MCF 10A (cell line): Measurements from ENCODE around the gene BGN. TPM values are rescaled to one million over a fixed set of nuclear protein-coding genes. Genes with fewer than 3 reads are reported as not detected.

Experiments used
- BruUV-seq: library from RNA; stranded (reverse); fragments of 400-500 nt; replicated peaks from 2 replicates; lab custom pipeline; 2021; lab: Mats Ljungman, UMichigan
- CTCF ChIA-PET: fragments of 300-600 bp; sonication (Branson Sonifier 250); formaldehyde crosslinking; extraction: SDS; loops from one replicate; lab custom pipeline; 2021; ENCODE audit warnings: antibody characterized with exemption, inconsistent platforms; lab: Yijun Ruan, JAX
- POLR2A ChIA-PET: fragments of 300-600, 350-650 bp; sonication (Branson Sonifier 250); formaldehyde crosslinking; extraction: SDS; loops from one replicate; lab custom pipeline; 2020; ENCODE audit warnings: antibody characterized with exemption, inconsistent platforms; lab: Yijun Ruan, JAX
- DNase-seq: peaks from one replicate; pipeline ENCODE4 v3.0.0-alpha.2; 2018; ENCODE audit not compliant: unreplicated experiment
- H3K27ac Mint-ChIP-seq: one replicate; pipeline ENCODE4 v1.8.0; 2022; ENCODE audit warnings: mild to moderate bottlenecking, low read depth, mixed read lengths; ENCODE audit not compliant: unreplicated experiment
- H3K27me3 Mint-ChIP-seq: one replicate; pipeline ENCODE4 v1.8.0; 2022; ENCODE audit warnings: mixed read lengths; ENCODE audit not compliant: insufficient read depth, unreplicated experiment
- H3K36me3 Mint-ChIP-seq: one replicate; pipeline ENCODE4 v1.8.0; 2022; ENCODE audit warnings: mild to moderate bottlenecking, moderate library complexity, mixed read lengths; ENCODE audit not compliant: insufficient read depth, unreplicated experiment
- H3K4me1 Mint-ChIP-seq: one replicate; pipeline ENCODE4 v1.8.0; 2022; ENCODE audit warnings: mixed read lengths; ENCODE audit not compliant: insufficient read depth, unreplicated experiment
- H3K4me3 Mint-ChIP-seq: one replicate; pipeline ENCODE4 v1.8.0; 2022; ENCODE audit warnings: mild to moderate bottlenecking, moderate library complexity, mixed read lengths; ENCODE audit not compliant: unreplicated experiment
- H3K9me3 Mint-ChIP-seq: one replicate; pipeline ENCODE4 v1.8.0; 2022; ENCODE audit warnings: mixed read lengths; ENCODE audit not compliant: unreplicated experiment
- intact Hi-C: fragments of 100-400 bp; cut with micrococcal nuclease; formaldehyde crosslinking; loops from 2 replicates; pipeline ENCODE4 v1.14.1; 2022
- total RNA-seq: library from RNA; stranded (reverse); gene quantifications from 2 replicates; pipeline ENCODE4 v1.2.3, GENCODE V29; 2022
- TF ChIP-seq, protein P1 (sequence below): fragments of 200-600 bp; IDR thresholded peaks from one replicate; pipeline ENCODE4 v1.8.0; 2022; ENCODE audit warnings: antibody characterized with exemption, mild to moderate bottlenecking; ENCODE audit not compliant: unreplicated experiment

Gene BGN
- total RNA-seq, 1 experiment from 2014 or later = 1.3 TPM

DNA sequence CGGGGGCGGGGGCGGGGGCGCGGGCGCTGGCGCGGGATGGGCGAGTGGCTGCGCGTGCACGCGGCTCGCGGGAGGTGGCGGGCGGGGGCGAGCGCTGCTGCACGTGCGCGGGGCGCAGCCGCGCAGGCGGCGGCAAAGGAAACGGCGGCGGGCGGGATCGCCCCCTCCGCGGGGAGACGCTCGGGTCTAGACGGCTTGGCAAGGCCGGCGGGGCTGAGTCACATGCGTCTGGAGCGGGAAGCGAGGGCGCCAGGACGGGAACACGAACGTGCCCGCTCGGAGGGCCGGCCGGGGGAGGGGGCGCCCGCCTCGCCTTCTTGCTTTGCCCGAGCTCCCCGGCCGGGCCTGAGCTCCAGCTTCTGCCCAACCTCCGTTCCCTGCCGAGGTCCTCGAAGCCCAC lies 20.1 kb upstream of the BGN start:
- Mint-ChIP-seq H3K36me3 (no peaks in the 10 kb centered on the region), H3K27ac (no peak overlapping the region), H3K4me1 (no peaks in the 10 kb centered on the region), H3K4me3 (no peak overlapping the region), H3K9me3 (no peaks in the 10 kb centered on the region), H3K27me3 (no peaks in the 10 kb centered on the region)
- intact Hi-C loops = no loop called here
- TF ChIP-seq, protein P1, sequence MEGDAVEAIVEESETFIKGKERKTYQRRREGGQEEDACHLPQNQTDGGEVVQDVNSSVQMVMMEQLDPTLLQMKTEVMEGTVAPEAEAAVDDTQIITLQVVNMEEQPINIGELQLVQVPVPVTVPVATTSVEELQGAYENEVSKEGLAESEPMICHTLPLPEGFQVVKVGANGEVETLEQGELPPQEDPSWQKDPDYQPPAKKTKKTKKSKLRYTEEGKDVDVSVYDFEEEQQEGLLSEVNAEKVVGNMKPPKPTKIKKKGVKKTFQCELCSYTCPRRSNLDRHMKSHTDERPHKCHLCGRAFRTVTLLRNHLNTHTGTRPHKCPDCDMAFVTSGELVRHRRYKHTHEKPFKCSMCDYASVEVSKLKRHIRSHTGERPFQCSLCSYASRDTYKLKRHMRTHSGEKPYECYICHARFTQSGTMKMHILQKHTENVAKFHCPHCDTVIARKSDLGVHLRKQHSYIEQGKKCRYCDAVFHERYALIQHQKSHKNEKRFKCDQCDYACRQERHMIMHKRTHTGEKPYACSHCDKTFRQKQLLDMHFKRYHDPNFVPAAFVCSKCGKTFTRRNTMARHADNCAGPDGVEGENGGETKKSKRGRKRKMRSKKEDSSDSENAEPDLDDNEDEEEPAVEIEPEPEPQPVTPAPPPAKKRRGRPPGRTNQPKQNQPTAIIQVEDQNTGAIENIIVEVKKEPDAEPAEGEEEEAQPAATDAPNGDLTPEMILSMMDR = no peak
- peak; percentile 30 for DNase-seq
- POLR2A ChIA-PET = no interaction called here
- no TSS peak for BruUV-seq
- CTCF ChIA-PET = no interaction called here

DNA sequence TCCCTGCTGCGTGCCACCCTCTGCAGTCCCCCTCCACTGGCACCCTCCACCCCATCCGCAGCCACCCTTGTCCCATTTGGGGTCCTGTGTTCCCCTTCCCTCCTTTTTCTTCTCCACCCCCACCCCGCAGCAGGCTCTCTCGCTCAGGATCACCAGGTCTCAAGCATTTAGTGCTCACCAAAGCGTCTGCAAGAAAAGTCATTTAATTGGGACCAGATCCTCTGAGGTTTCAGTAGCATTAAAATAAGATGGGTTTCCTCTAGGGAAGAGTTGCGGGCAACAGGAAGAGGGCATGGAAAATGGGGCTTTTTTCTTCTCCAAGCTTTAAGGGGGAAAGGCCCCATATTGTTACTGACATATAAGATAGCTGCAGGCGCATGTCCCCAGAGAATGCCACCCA lies 19.5 kb upstream of the BGN start:
- BruUV-seq = no TSS peak
- H3K27ac Mint-ChIP-seq = no peak overlapping the region
- no peak overlapping the region for H3K4me3 Mint-ChIP-seq

DNA sequence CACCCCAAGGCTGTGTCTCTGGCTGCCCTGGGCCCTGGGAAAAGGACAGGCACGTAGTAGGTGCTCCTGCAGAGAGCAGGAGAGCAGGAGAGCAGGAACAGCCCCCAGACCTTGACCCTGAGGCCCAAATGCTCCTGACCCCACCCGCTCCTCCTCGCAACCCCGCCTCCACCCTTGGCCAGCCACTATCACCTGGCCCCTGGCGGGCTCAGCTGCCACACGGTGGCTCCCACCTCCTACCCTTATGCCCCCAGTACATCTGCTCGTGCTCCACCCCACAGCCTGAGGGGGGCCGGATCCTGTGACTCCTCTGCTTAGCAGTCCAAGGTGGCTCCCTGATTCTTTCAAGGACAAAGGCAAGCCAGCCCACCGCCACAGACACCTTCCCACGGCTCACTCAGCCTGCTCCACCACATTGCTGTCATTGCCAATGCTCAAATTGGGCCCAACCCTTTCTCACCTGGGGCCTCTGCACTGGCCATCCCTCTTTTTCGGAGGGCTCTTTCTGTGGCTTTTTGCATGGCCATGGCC lies 19.0 kb upstream of the BGN start:
- Mint-ChIP-seq H3K27me3 (no peaks in the 10 kb centered on the region), H3K4me1 (no peaks in the 10 kb centered on the region), H3K9me3 (no peaks in the 10 kb centered on the region), H3K36me3 (no peaks in the 10 kb centered on the region), H3K27ac (no peak overlapping the region), H3K4me3 (no peak overlapping the region)
- intact Hi-C loops = no loop called here
- ChIA-PET CTCF (no interaction called here), POLR2A (no interaction called here)
- no TSS peak for BruUV-seq
- TF ChIP-seq, protein P1 = no peak
- DNase-seq = no peak

More for the DNA sequence above, 19.5 kb upstream of the BGN start:
- H3K36me3 Mint-ChIP-seq = no peaks in the 10 kb centered on the region
- DNase-seq = no peak
- no peaks in the 10 kb centered on the region for H3K9me3 Mint-ChIP-seq
- TF ChIP-seq, protein P1 = no peak
- ChIA-PET POLR2A (no interaction called here), CTCF (no interaction called here)
- intact Hi-C loops = no loop called here
- no peaks in the 10 kb centered on the region for H3K4me1 Mint-ChIP-seq
- H3K27me3 Mint-ChIP-seq = no peaks in the 10 kb centered on the region

DNA sequence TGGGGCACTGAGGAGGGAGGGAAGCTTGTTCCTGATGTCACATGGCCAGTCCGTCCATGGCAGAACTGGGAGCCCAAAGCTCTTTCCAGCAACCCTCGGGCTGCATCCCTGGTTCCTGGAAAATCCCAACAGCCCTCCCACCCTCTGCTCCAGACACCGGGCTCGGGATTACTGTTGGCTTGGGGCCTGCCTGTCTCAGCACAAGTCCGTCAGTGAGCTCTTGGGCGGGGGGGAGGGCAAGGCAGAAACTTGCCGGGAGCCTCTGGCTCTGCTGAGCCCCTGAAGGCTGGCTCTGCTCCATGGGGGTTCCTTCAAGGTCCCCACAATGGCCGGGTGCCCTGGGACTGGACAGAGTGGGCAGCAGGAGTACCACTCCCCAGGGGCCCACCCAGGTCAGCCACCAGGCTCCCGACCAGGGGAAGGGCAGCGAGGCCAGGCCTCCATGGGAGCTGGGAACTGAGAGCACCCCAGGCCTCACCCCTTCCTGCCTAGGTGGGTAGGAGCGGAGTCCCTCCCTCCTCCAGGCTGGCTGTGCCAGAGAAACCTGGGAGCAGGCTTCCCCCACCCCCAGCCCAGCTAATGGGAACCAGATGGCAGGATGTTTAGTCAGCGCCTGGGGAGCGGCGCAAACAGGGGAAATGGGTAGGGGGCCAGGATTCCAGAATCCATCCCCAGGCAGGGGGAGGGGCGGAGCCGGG lies 18.0 kb upstream of the BGN start:
- no peaks in the 10 kb centered on the region for H3K4me1 Mint-ChIP-seq
- no peak overlapping the region for H3K27ac Mint-ChIP-seq
- ChIA-PET POLR2A (no interaction called here), CTCF (no interaction called here)
- intact Hi-C loops = no loop called here
- peak; percentile 16 for DNase-seq
- TF ChIP-seq, protein P1 = no peak
- no peak overlapping the region for H3K4me3 Mint-ChIP-seq
- BruUV-seq = no TSS peak
- H3K27me3 Mint-ChIP-seq = no peaks in the 10 kb centered on the region
- H3K36me3 Mint-ChIP-seq = no peaks in the 10 kb centered on the region
- H3K9me3 Mint-ChIP-seq = no peaks in the 10 kb centered on the region
